ENCODE results near the gene DPYSL3.

- no peak for TF ChIP-seq TARDBP (IDR thresholded peaks at IDR 0.05)
- TF ChIP-seq ELF4 (IDR thresholded peaks at IDR 0.05), result no peak
- no peak for TF ChIP-seq SUZ12 (IDR thresholded peaks at IDR 0.05)
- no peak for TF ChIP-seq SP1 (IDR thresholded peaks at IDR 0.05)
- TF ChIP-seq HDGF (IDR thresholded peaks at IDR 0.05; ENCODE audit: borderline replicate concordance), result no peak
- no peak for TF ChIP-seq FOXM1 (IDR thresholded peaks at IDR 0.05; ENCODE audit: borderline replicate concordance)
- no peak for TF ChIP-seq LEF1 (IDR thresholded peaks at IDR 0.05; ENCODE audit: borderline replicate concordance)
- no peak for TF ChIP-seq NFRKB (IDR thresholded peaks at IDR 0.05)
- no peak for TF ChIP-seq BHLHE40 (IDR thresholded peaks at IDR 0.05; ENCODE audit: borderline replicate concordance)
- no peak for TF ChIP-seq FOXK2 (IDR thresholded peaks at IDR 0.05)
- no peak for TF ChIP-seq PKNOX1 (IDR thresholded peaks at IDR 0.05)
- TF ChIP-seq L3MBTL2 (conservative IDR thresholded peaks at IDR 0.05), result no peak
Observed at GRCh38 chr5:147415651-147416050, 94.2 kb downstream of the DPYSL3 start.
